Adipocyte (in vitro differentiated cells): Measurements from ENCODE around the gene CFAP99.
A peak's percentile ranks its signal among the peaks of the same experiment; 100 is the strongest.

ENCODE experiments used
- DNase-seq: peaks from one replicate; pipeline ENCODE4 v3.0.0-alpha.2; 2015; ENCODE audit warnings: low read depth
- H3K27me3 ChIP-seq: replicated peaks from 2 replicates; pipeline ENCODE4 v1.7.0; 2013; ENCODE audit warnings: mild to moderate bottlenecking, low read length, moderate library complexity; ENCODE audit not compliant: control insufficient read depth, insufficient read depth
- H3K36me3 ChIP-seq: 2 replicates; pipeline ENCODE4 v1.7.0; 2013; ENCODE audit warnings: low read length, mild to moderate bottlenecking, moderate library complexity; ENCODE audit not compliant: control insufficient read depth, insufficient read depth, severe bottlenecking
- H3K4me1 ChIP-seq: 2 replicates; pipeline ENCODE4 v1.7.0; 2013; ENCODE audit warnings: mild to moderate bottlenecking, low read length, moderate library complexity; ENCODE audit not compliant: control insufficient read depth, insufficient read depth
- H3K4me3 ChIP-seq: 2 replicates; pipeline ENCODE4 v1.7.0; 2013; ENCODE audit warnings: mild to moderate bottlenecking, low read length, moderate library complexity
- H3K9ac ChIP-seq: 2 replicates; pipeline ENCODE4 v1.7.0; 2013; ENCODE audit warnings: mild to moderate bottlenecking, low read length, moderate library complexity
- H3K9me3 ChIP-seq: 2 replicates; pipeline ENCODE4 v1.7.0; 2013; ENCODE audit warnings: mild to moderate bottlenecking, low read length, moderate library complexity; ENCODE audit not compliant: control insufficient read depth

Gene CFAP99

DNA sequence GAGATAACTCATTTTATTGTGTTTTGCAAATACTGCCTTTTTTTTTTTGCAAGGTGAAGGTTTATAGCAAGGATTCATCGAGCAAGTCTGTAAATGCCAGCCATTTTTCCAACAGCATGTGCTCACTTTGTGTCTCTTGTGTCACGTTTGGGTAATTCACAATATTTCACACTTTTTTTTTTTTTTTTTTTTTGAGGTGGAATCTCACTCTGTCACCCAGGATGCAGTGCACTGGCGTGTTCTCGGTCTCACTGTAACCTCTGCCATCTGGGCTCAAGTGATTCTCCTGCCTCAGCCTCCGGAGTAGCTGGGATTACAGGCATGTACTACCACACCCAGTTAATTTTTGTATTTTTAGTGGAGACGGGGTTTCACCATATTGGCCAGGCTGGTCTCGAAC is 52.0 kb downstream of the CFAP99 start:
- H3K9ac ChIP-seq, result peak overlapping the region; percentile 94
- no peaks in the 10 kb centered on the region for H3K27me3 ChIP-seq
- H3K9me3 ChIP-seq, result peaks cover 5% of the 10 kb centered on the region
- no peak for DNase-seq
- H3K4me3 ChIP-seq, result peak overlapping the region; percentile 90
- peaks cover 9% of the 10 kb centered on the region for H3K36me3 ChIP-seq
- peaks cover 20% of the 10 kb centered on the region for H3K4me1 ChIP-seq

DNA sequence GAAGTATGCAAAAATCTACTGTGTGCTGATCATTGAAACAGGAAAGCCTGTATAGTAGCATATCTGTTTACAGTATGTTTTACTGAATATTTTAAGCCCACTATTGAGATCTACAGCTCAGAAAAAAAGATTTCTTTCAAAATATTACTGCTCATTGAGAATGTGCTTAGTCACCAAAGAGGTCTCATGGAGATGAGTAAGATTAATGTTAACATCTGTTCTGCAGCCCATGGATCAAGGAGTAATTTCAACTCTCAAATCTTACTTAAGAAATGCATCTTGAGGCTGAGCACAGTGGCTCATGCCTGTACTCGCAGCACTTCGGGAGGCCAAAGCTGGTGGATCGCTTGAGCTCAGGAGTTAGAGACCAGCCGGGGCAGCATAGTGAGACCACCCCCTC is 53.4 kb downstream of the CFAP99 start:
- Histone ChIP-seq H3K9ac (no peak overlapping the region), H3K36me3 (peaks cover 9% of the 10 kb centered on the region), H3K4me1 (peaks cover 20% of the 10 kb centered on the region), H3K4me3 (no peak overlapping the region), H3K27me3 (no peaks in the 10 kb centered on the region), H3K9me3 (peaks cover 5% of the 10 kb centered on the region)
- peak; percentile 31 for DNase-seq

- Histone ChIP-seq H3K36me3 (no peaks in the 10 kb centered on the region), H3K9ac (no peak overlapping the region), H3K9me3 (no peaks in the 10 kb centered on the region), H3K4me1 (peaks cover 39% of the 10 kb centered on the region), H3K4me3 (no peak overlapping the region), H3K27me3 (no peaks in the 10 kb centered on the region)
- peak; percentile 74 for DNase-seq
Observed at GRCh38 chr4:2478229-2478628, 59.5 kb downstream of the CFAP99 start.

DNA sequence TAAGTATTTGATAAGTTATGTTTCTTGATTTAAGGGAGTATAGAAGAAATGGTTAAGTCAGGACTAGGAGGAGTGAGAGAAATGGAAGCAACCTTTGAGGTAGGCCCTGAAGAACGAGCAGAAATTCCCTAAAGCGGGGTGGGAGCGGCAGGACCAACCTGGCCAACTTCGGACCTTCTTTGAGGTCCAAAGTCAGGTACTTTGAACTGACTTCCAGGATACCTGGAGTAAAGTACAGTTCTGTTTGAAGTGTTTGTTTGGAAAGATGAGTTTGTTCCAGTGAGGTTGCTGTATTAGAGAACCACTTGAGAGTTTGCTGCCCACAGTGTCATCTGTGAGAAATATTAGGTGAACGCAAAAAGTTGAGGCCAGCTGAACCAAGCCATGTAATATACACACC is 61.9 kb downstream of the CFAP99 start:
- H3K27me3 ChIP-seq, result no peaks in the 10 kb centered on the region
- H3K9me3 ChIP-seq, result no peaks in the 10 kb centered on the region
- no peak for DNase-seq
- no peaks in the 10 kb centered on the region for H3K36me3 ChIP-seq
- no peak overlapping the region for H3K4me3 ChIP-seq
- H3K4me1 ChIP-seq, result peaks cover 53% of the 10 kb centered on the region
- H3K9ac ChIP-seq, result no peak overlapping the region

GRCh38 chr4:2482192-2482591 is 63.4 kb downstream of the CFAP99 start:
- no peaks in the 10 kb centered on the region for H3K36me3 ChIP-seq
- H3K4me1 ChIP-seq, result peaks cover 53% of the 10 kb centered on the region
- H3K9ac ChIP-seq, result peak overlapping the region; percentile 5
- H3K4me3 ChIP-seq, result no peak overlapping the region
- DNase-seq, result no peak
- no peaks in the 10 kb centered on the region for H3K27me3 ChIP-seq
- no peaks in the 10 kb centered on the region for H3K9me3 ChIP-seq

- Histone ChIP-seq H3K36me3 (no peaks in the 10 kb centered on the region), H3K9me3 (no peaks in the 10 kb centered on the region), H3K27me3 (no peaks in the 10 kb centered on the region), H3K4me1 (peaks cover 52% of the 10 kb centered on the region), H3K4me3 (peak overlapping the region; percentile 12), H3K9ac (peak overlapping the region; percentile 5)
- DNase-seq, result peak; percentile 61
Observed at GRCh38 chr4:2482693-2483092, 63.9 kb downstream of the CFAP99 start.

- Histone ChIP-seq H3K9ac (no peak overlapping the region), H3K4me3 (peak overlapping the region; percentile 12), H3K36me3 (no peaks in the 10 kb centered on the region), H3K9me3 (no peaks in the 10 kb centered on the region), H3K27me3 (no peaks in the 10 kb centered on the region), H3K4me1 (peaks cover 46% of the 10 kb centered on the region)
- no peak for DNase-seq
Observed at GRCh38 chr4:2483237-2483636, 64.5 kb downstream of the CFAP99 start.

GRCh38 chr4:2484185-2484584 is 65.4 kb downstream of the CFAP99 start:
- H3K9me3 ChIP-seq, result no peaks in the 10 kb centered on the region
- H3K4me3 ChIP-seq, result no peak overlapping the region
- H3K27me3 ChIP-seq, result no peaks in the 10 kb centered on the region
- H3K36me3 ChIP-seq, result no peaks in the 10 kb centered on the region
- H3K4me1 ChIP-seq, result peaks cover 37% of the 10 kb centered on the region
- no peak for DNase-seq
- H3K9ac ChIP-seq, result no peak overlapping the region

DNA sequence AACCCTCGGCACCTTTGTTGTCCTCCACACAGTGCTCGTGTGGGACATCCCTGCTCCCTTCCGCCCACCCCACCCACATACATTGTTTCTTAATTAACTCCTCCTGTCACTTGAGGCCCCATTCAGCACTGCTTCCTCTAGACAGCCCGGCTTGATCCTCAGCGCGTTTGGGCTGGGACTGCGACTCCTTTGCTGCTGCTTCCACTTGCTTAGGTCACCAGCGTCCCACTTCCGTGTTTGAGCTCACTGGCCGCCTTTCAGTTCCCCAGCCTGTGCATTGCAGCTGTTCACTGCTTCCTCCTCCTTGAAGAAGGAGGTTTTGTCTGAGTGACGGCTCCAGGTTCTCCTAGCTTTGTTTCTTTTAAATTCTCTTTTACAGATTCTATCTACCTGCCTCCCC is 66.2 kb downstream of the CFAP99 start:
- Histone ChIP-seq H3K9me3 (no peaks in the 10 kb centered on the region), H3K4me3 (no peak overlapping the region), H3K4me1 (peaks cover 38% of the 10 kb centered on the region), H3K36me3 (no peaks in the 10 kb centered on the region), H3K9ac (peak overlapping the region; percentile 5), H3K27me3 (no peaks in the 10 kb centered on the region)
- DNase-seq, result peak; percentile 37

DNA sequence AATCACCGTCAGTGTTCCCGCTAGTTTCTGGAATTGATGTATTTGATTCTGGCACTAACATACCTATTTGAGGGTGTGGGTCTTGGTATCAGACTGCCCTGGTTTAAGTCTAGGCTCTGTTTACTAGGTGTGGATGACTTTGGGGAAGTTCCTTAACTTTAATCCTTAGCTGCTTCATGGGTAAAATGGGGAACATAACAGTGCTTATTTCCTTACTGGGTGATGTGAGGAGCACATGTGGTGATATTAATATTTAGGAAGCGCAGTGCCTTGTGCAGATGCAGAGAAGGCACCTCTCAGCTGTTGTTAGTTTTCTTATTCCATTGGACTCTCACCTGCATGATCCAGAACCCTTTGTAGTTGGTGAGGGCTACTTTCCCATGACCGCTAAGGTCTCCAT is 67.2 kb downstream of the CFAP99 start:
- H3K36me3 ChIP-seq, result peaks cover 7% of the 10 kb centered on the region
- H3K27me3 ChIP-seq, result no peaks in the 10 kb centered on the region
- H3K9me3 ChIP-seq, result no peaks in the 10 kb centered on the region
- H3K9ac ChIP-seq, result no peak overlapping the region
- no peak overlapping the region for H3K4me3 ChIP-seq
- peaks cover 47% of the 10 kb centered on the region for H3K4me1 ChIP-seq
- DNase-seq, result no peak

GRCh38 chr4:2486981-2487380 is 68.2 kb downstream of the CFAP99 start:
- DNase-seq, result no peak

DNA sequence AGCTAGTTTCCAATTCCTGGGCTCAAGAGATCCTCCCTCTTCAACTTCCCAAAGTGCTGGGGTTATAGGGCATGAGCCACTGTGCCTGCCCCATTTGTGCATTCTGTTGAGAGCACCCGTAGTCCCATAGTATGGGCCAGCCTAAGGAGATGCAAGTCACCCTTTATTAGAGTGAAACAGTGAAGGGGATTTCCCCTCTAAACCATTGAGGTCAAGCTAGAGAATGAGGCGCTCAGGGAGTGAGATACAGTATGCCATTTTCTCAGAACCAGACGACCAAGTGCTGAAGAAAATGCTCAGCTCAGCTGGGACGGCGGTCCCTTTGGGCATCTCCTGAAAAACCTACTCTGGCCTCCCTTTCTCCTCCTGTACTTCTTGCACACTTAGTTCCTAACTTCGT is 68.9 kb downstream of the CFAP99 start:
- H3K27me3 ChIP-seq, result no peaks in the 10 kb centered on the region
- H3K36me3 ChIP-seq, result peaks cover 20% of the 10 kb centered on the region
- peaks cover 37% of the 10 kb centered on the region for H3K4me1 ChIP-seq
- DNase-seq, result no peak
- no peak overlapping the region for H3K9ac ChIP-seq
- no peaks in the 10 kb centered on the region for H3K9me3 ChIP-seq
- H3K4me3 ChIP-seq, result no peak overlapping the region

More at GRCh38 chr4:2486981-2487380, 68.2 kb downstream of the CFAP99 start:
- Histone ChIP-seq H3K4me3 (no peak overlapping the region), H3K36me3 (peaks cover 14% of the 10 kb centered on the region), H3K9ac (no peak overlapping the region), H3K27me3 (no peaks in the 10 kb centered on the region), H3K9me3 (no peaks in the 10 kb centered on the region), H3K4me1 (peaks cover 43% of the 10 kb centered on the region)
